NB4 (cell line): ENCODE data around the gene NEO1.

Experiments used
- CTCF ChIP-seq: IDR thresholded peaks from one replicate; pipeline ENCODE4 v1.5.1; 2012; ENCODE audit warnings: low read depth, low read length
- MAX ChIP-seq: IDR thresholded peaks from 2 replicates; pipeline ENCODE4 v1.6.1; 2011; ENCODE audit warnings: low read depth, low read length
- MYC ChIP-seq: IDR thresholded peaks from 2 replicates; pipeline ENCODE4 v1.6.1; 2011; ENCODE audit warnings: low read depth, low read length
- POLR2A ChIP-seq: IDR thresholded peaks from 2 replicates; pipeline ENCODE4 v1.6.1; 2011; ENCODE audit warnings: mild to moderate bottlenecking; ENCODE audit not compliant: insufficient read length; ENCODE audit errors: extremely low read depth

- no peak for TF ChIP-seq CTCF
- no peak for TF ChIP-seq POLR2A
- TF ChIP-seq MYC = no peak
- no peak for TF ChIP-seq MAX
Measured at GRCh38 chr15:73119478-73119877, 67.2 kb downstream of the NEO1 start.
